Stimulated activated CD8-positive, alpha-beta memory T cell treated with anti-CD3 and anti-CD28 coated beads, Interleukin-7, amount 100 ng/mL, for 24 hours (primary cell): ENCODE results near the gene CNKSR2.

Experiments used
- DNase-seq: peaks from one replicate; pipeline ENCODE4 v3.0.0-alpha.2; 2020; ENCODE audit warnings: low read depth

Gene CNKSR2

GRCh38 chrX:21612154-21612553, 237.9 kb downstream of the CNKSR2 start:
- DNase-seq, result no peak

GRCh38 chrX:21616386-21616785, 242.2 kb downstream of the CNKSR2 start:
- no peak for DNase-seq

- no peak for DNase-seq
Observed at GRCh38 chrX:21620234-21620633, 246.0 kb downstream of the CNKSR2 start.

GRCh38 chrX:21623778-21624501, 249.7 kb downstream of the CNKSR2 start:
- DNase-seq, result no peak

- DNase-seq, result no peak
Observed at GRCh38 chrX:21632027-21632426, 257.8 kb downstream of the CNKSR2 start.

- no peak for DNase-seq
Observed at GRCh38 chrX:21638311-21638710, 264.1 kb downstream of the CNKSR2 start.

GRCh38 chrX:21639775-21640174, 265.6 kb downstream of the CNKSR2 start:
- DNase-seq, result no peak

GRCh38 chrX:21645431-21645830, 271.2 kb downstream of the CNKSR2 start:
- DNase-seq, result no peak

- DNase-seq, result no peak
Observed at GRCh38 chrX:21645886-21646285, 271.7 kb downstream of the CNKSR2 start.

GRCh38 chrX:21655901-21656586, 281.8 kb downstream of the CNKSR2 start:
- no peak for DNase-seq

- no peak for DNase-seq
Observed at GRCh38 chrX:21656587-21657317, 282.5 kb downstream of the CNKSR2 start.

- no peak for DNase-seq
Observed at GRCh38 chrX:21657318-21658151, 283.3 kb downstream of the CNKSR2 start.

- no peak for DNase-seq
Observed at GRCh38 chrX:21658152-21658737, 284.0 kb downstream of the CNKSR2 start, which contains the start of gene KLHL34. Gene KLHL34, minus strand, starts transcription at chrX:21658330. Its CDS starts 542 bp downstream, at chrX:21657788.

GRCh38 chrX:21658746-21659145, 284.5 kb downstream of the CNKSR2 start:
- DNase-seq, result no peak

- no peak for DNase-seq
Observed at GRCh38 chrX:21659320-21659719, 285.1 kb downstream of the CNKSR2 start.

- no peak for DNase-seq
Observed at GRCh38 chrX:21660156-21660555, 285.9 kb downstream of the CNKSR2 start.

- no peak for DNase-seq
Observed at GRCh38 chrX:21661316-21661715, 287.1 kb downstream of the CNKSR2 start.

GRCh38 chrX:21662761-21663160, 288.5 kb downstream of the CNKSR2 start:
- DNase-seq, result no peak

GRCh38 chrX:21666252-21666651, 292.0 kb downstream of the CNKSR2 start:
- DNase-seq, result no peak

- no peak for DNase-seq
Observed at GRCh38 chrX:21666679-21667078, 292.5 kb downstream of the CNKSR2 start.

GRCh38 chrX:21674430-21675186, 300.4 kb downstream of the CNKSR2 start:
- DNase-seq, result no peak
